Measurements from ENCODE around the gene ZMIZ1. TPM values are rescaled to one million over a fixed set of nuclear protein-coding genes. Genes with fewer than 3 reads are reported as not detected.
A peak's percentile ranks its signal among the peaks of the same experiment; 100 is the strongest.

The ZMIZ1 gene
- total and polyA plus RNA-seq, 4 donors, result 18.3 to 80.2 (median 42.6) TPM

- no peaks in the 10 kb centered on the region for H3K9me3 ChIP-seq (ENCODE audit: control insufficient read depth in 4 of 4, insufficient read depth in 3 of 4, low read length in 3 of 4)
- 89 to 91% methylated on average over 11 of the region's 11 CpGs for whole genome bisulfite sequencing, 2 donors
- DNase-seq (no peak), ATAC-seq (ENCODE audit: insufficient read depth, low FRiP score) (no peak)
- no peak overlapping the region for H3K9ac ChIP-seq (ENCODE audit: insufficient read depth in 1 of 2, low read length in 2 of 2)
- peaks cover 7 to 55% (median 17%) of the 10 kb centered on the region in 5 donors for H3K4me1 ChIP-seq (ENCODE audit: control insufficient read depth in 5 of 5, insufficient read depth in 5 of 5, low read length in 5 of 5)
- no peak for TF ChIP-seq CTCF (IDR thresholded peaks at IDR 0.05; ENCODE audit: control extremely low read depth, extremely low read depth)
- no peak overlapping the region for H3K27ac ChIP-seq (ENCODE audit: low read depth in 1 of 2, low read length in 1 of 2)
- no peak overlapping the region for H3K4me3 ChIP-seq
- H3K27me3 ChIP-seq (ENCODE audit: control insufficient read depth in 3 of 3, insufficient read depth in 3 of 3, low read length in 2 of 3), result no peaks in the 10 kb centered on the region
- H3K36me3 ChIP-seq (ENCODE audit: control insufficient read depth in 4 of 4, insufficient read depth in 4 of 4, low read length in 4 of 4), result peaks cover 0 to 3% (median 0%) of the 10 kb centered on the region in 4 donors
These were observed 26.6 kb downstream of the ZMIZ1 start for GRCh38 chr10:79095316-79095715.

- DNase-seq (no peak), ATAC-seq (ENCODE audit: insufficient read depth, low FRiP score) (no peak)
These were observed 27.7 kb downstream of the ZMIZ1 start for GRCh38 chr10:79096514-79096913.

GRCh38 chr10:79097021-79097872, 28.5 kb downstream of the ZMIZ1 start:
- H3K27ac ChIP-seq (ENCODE audit: low read depth in 1 of 2, low read length in 1 of 2), result peak overlapping the region; percentile 7 to 24
- H3K36me3 ChIP-seq (ENCODE audit: control insufficient read depth in 4 of 4, insufficient read depth in 4 of 4, low read length in 4 of 4), result peaks cover 0 to 3% (median 0%) of the 10 kb centered on the region in 4 donors
- no peak overlapping the region for H3K9ac ChIP-seq (ENCODE audit: insufficient read depth in 1 of 2, low read length in 2 of 2)
- no peaks in the 10 kb centered on the region for H3K27me3 ChIP-seq (ENCODE audit: control insufficient read depth in 3 of 3, insufficient read depth in 3 of 3, low read length in 2 of 3)
- H3K4me3 ChIP-seq, result no peak overlapping the region
- H3K4me1 ChIP-seq (ENCODE audit: control insufficient read depth in 5 of 5, insufficient read depth in 5 of 5, low read length in 5 of 5), result peaks cover 14 to 64% (median 34%) of the 10 kb centered on the region in 5 donors
- 68 to 78% methylated on average over 11 of the region's 11 CpGs for WGBS, 2 donors
- ATAC-seq (ENCODE audit: insufficient read depth, low FRiP score) (no peak), DNase-seq (no peak)
- TF ChIP-seq CTCF (IDR thresholded peaks at IDR 0.05; ENCODE audit: control extremely low read depth, extremely low read depth), result no peak
- H3K9me3 ChIP-seq (ENCODE audit: control insufficient read depth in 4 of 4, insufficient read depth in 3 of 4, low read length in 3 of 4), result no peaks in the 10 kb centered on the region

More at GRCh38 chr10:79096514-79096913, 27.7 kb downstream of the ZMIZ1 start:
- WGBS, 2 donors, result 82 to 87% methylated on average over 5 of the region's 5 CpGs
- TF ChIP-seq CTCF (IDR thresholded peaks at IDR 0.05; ENCODE audit: control extremely low read depth, extremely low read depth), result no peak
- Histone ChIP-seq H3K36me3 (ENCODE audit: control insufficient read depth in 4 of 4, insufficient read depth in 4 of 4, low read length in 4 of 4) (peaks cover 0 to 3% (median 0%) of the 10 kb centered on the region in 4 donors), H3K9me3 (ENCODE audit: control insufficient read depth in 4 of 4, insufficient read depth in 3 of 4, low read length in 3 of 4) (no peaks in the 10 kb centered on the region), H3K4me3 (no peak overlapping the region), H3K27ac (ENCODE audit: low read depth in 1 of 2, low read length in 1 of 2) (peak overlapping the region; percentile 8 to 24), H3K9ac (ENCODE audit: insufficient read depth in 1 of 2, low read length in 2 of 2) (no peak overlapping the region), H3K4me1 (ENCODE audit: control insufficient read depth in 5 of 5, insufficient read depth in 5 of 5, low read length in 5 of 5) (peaks cover 9 to 57% (median 26%) of the 10 kb centered on the region in 5 donors), H3K27me3 (ENCODE audit: control insufficient read depth in 3 of 3, insufficient read depth in 3 of 3, low read length in 2 of 3) (no peaks in the 10 kb centered on the region)

All from lung (tissue), 12 donors.